ENCODE measurements around the gene SEMA4A.
A peak's percentile ranks its signal among the peaks of the same experiment; 100 is the strongest.
"Not testable (repeated sequence)": the region's sequence is repeated elsewhere in the genome, so short reads cannot be mapped to it uniquely, and the experiment has no call there.

The SEMA4A gene

GRCh38 chr1:156119503-156120209, 33.7 kb upstream of the SEMA4A start:
- DNase-seq (ENCODE audit: low spot score) = peak; percentile 75

GRCh38 chr1:156120318-156120717, 33.1 kb upstream of the SEMA4A start:
- no peak for DNase-seq (ENCODE audit: low spot score)

- DNase-seq (ENCODE audit: low spot score) = not testable (repeated sequence)
Measured at GRCh38 chr1:156121005-156121404, 32.4 kb upstream of the SEMA4A start.

GRCh38 chr1:156121457-156121856, 31.9 kb upstream of the SEMA4A start:
- DNase-seq (ENCODE audit: low spot score) = no peak

- no peak for DNase-seq (ENCODE audit: low spot score)
Measured at GRCh38 chr1:156122086-156122485, 31.3 kb upstream of the SEMA4A start.

GRCh38 chr1:156122519-156123355, 30.6 kb upstream of the SEMA4A start:
- peak; percentile 88 for DNase-seq (ENCODE audit: low spot score)

GRCh38 chr1:156123356-156124196, 29.8 kb upstream of the SEMA4A start:
- DNase-seq (ENCODE audit: low spot score) = peak; percentile 98

GRCh38 chr1:156124557-156125483, 28.6 kb upstream of the SEMA4A start:
- no peak for DNase-seq (ENCODE audit: low spot score)

GRCh38 chr1:156125544-156125943, 27.8 kb upstream of the SEMA4A start:
- DNase-seq (ENCODE audit: low spot score) = not testable (repeated sequence)

- peak; percentile 98 for DNase-seq (ENCODE audit: low spot score)
Measured at GRCh38 chr1:156126043-156126629, 27.2 kb upstream of the SEMA4A start.

- peak; percentile 93 for DNase-seq (ENCODE audit: low spot score)
Measured at GRCh38 chr1:156126630-156127534, 26.5 kb upstream of the SEMA4A start.

- peak; percentile 45 for DNase-seq (ENCODE audit: low spot score)
Measured at GRCh38 chr1:156128308-156128653, 25.1 kb upstream of the SEMA4A start.

GRCh38 chr1:156128654-156129597, 24.5 kb upstream of the SEMA4A start:
- DNase-seq (ENCODE audit: low spot score) = no peak

GRCh38 chr1:156129687-156130577, 23.5 kb upstream of the SEMA4A start:
- peak; percentile 98 for DNase-seq (ENCODE audit: low spot score)

GRCh38 chr1:156130578-156130942, 22.8 kb upstream of the SEMA4A start:
- DNase-seq (ENCODE audit: low spot score) = no peak

GRCh38 chr1:156134716-156135435, 18.5 kb upstream of the SEMA4A start:
- DNase-seq (ENCODE audit: low spot score) = no peak

All from kidney tubule cell (primary cell).